Measurements from ENCODE around the gene SLC43A1.

SLC43A1 gene

DNA sequence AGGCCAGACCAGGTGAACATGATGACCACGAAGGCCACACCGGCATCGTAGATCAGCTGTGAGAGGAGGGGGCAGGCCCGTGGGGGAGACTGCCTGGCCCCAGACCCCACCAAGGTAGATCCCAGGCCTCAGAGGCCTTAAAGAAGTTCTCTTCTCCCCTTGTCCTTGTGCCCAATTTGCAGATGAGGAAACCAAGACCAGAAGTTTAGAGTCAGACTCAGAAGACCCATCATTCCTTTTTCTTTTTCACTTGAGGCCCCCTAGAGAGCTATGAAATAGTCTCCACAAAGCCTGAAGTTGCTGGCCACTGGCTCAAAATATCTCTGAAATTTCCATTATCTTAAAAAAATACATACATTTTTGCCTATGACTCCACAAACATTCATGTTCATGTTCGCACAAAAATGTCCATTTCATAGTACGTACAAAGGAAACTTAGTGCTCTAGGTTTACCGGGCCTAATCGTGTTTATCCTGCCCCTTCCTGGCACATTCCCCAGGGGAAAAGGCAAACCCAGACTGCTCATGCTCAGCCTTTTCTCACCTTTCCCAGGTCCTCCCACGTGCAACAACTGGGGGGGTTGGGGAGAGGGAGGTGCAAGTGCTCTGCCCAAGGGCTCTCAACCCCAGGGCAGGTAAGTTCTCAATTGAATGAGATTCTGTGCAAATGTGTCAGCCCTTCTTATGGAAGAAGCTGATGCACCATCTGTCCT, 19.2 kb downstream of the SLC43A1 start:
- Mint-ChIP-seq H3K27me3 (no peaks in the 10 kb centered on the region), H3K4me1 (ENCODE audit: low read depth) (peaks cover 14% of the 10 kb centered on the region), H3K36me3 (peaks cover 7% of the 10 kb centered on the region), H3K9me3 (ENCODE audit: low read depth) (no peaks in the 10 kb centered on the region), H3K4me3 (no peak overlapping the region), H3K27ac (no peak overlapping the region)

DNA sequence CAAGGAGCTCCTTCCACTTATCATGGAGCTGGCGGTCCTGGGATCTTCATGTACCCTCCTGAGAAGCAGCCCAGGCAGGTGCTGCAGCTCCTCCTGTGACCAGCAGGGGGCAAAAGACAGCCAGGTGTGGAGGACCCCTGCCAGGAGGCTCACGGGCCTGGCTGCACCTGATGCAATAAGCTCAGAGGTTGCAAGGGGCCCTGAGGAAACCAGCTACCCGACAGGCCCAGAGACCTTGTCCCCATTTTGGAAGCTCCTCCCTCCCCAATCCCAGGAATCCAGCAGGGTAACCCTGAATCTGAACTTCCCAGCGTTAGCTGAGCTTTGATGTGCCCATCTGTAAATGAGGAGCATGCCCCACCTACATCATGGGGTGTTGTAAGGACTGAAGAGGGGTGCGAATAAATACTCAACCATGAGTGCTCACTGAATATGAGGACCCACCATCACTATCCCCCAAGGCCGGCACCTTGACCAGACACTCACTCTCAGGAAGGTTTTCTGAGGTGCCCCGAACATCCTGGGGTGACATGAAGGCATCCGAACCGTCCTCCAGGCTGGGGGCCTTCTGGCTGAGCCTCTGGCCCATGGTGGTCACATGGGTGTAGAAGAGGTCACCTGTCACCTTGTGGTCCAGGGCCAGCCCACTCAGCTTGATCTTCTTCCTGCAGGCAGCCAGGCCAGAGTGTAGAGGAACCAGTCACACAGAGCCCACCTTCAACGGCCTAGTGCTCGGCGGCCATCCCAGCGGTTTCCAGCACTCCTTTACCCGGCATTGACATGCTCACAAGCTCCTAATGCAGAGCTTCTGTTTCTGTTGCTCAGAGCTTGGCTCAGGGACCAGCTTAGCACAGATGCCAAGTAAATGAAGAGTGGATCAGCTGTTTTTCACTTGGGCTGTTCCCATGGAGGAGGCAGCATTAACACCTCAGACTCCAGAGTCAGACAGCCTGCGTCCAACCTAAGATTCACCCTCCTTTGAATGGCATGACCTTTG, 21.7 kb downstream of the SLC43A1 start:
- H3K9me3 Mint-ChIP-seq (ENCODE audit: low read depth) = no peaks in the 10 kb centered on the region
- peaks cover 8% of the 10 kb centered on the region for H3K4me1 Mint-ChIP-seq (ENCODE audit: low read depth)
- H3K27me3 Mint-ChIP-seq = peaks cover under 1% of the 10 kb centered on the region
- peaks cover 13% of the 10 kb centered on the region for H3K36me3 Mint-ChIP-seq
- H3K4me3 Mint-ChIP-seq = no peak overlapping the region
- H3K27ac Mint-ChIP-seq = peak overlapping the region; percentile 88

DNA sequence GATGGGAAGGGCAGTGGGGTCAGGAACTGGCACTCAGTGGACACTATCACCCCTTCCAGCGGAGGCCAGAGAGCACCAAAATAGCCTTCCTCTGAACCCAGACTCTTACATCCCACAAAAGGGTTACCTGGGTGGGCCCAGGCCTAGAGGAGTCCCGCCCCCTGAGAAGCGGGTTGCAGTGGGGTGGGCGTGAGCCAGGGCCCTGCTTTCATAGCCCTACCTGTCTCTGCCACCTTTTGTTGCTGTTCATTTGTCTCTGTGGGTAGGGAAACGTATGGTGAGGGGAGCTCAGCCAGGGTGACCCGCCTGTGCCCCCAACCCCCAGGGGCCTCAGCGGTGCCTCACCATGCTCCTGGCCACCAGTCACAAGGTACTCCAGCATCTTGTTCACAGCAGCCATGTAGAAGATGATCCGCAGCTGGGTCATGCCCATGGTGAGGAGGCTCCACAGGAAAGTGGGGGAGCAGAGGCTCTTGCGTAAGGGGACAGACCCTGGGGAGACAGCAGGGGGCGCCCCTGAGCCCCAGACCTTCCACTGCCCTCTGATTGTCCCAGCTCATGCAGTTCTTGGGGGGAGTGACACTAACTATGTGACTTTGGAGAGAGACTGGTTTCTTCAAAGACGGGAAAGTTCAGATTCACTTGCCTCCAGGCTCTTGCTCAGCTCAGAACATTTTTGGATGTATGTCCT, 24.0 kb downstream of the SLC43A1 start:
- Mint-ChIP-seq H3K27me3 (peaks cover 6% of the 10 kb centered on the region), H3K36me3 (peaks cover 26% of the 10 kb centered on the region), H3K27ac (no peak overlapping the region), H3K9me3 (ENCODE audit: low read depth) (no peaks in the 10 kb centered on the region), H3K4me3 (no peak overlapping the region), H3K4me1 (ENCODE audit: low read depth) (peaks cover 8% of the 10 kb centered on the region)

GRCh38 chr11:57490456-57491248, 24.9 kb downstream of the SLC43A1 start:
- H3K4me1 Mint-ChIP-seq (ENCODE audit: low read depth) = peaks cover 8% of the 10 kb centered on the region
- H3K27ac Mint-ChIP-seq = no peak overlapping the region

DNA sequence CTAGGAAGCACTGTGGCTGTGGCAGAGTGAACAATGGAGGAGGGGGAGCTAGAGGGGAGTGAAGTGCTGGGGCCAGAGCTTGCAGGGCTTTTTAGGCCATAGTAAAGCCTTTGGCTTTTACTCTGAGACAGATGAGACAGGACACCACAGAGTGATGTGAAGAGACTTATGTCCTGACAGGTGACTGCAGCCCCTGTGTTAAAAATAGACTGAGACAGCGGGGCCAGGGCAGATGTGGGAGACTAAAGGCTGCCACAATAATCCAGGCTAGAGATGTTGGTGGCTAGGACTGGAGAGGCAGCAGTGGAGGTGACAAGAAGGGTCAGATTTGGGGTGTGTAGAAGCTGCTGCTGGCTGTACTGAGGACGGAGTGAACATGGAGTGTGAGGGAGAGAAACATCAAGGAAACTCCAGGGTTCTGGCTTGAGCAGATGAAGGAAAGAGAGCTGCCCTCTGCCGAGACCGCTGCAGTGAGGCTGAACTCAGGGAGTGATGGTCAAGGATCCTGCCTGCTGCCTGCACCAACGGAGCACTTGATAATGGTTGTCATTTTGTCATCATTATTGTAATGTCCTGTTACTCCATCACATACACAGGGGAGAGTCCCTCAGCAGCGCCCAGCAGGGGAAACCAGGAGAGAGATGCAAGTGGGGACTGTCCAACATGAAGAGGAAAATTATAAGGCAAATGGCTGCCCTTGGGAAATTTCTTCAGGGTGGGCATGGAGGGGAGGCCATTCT, 27.4 kb downstream of the SLC43A1 start:
- Mint-ChIP-seq H3K4me3 (no peak overlapping the region), H3K9me3 (ENCODE audit: low read depth) (no peaks in the 10 kb centered on the region), H3K27ac (no peak overlapping the region), H3K27me3 (peaks cover 6% of the 10 kb centered on the region), H3K4me1 (ENCODE audit: low read depth) (peaks cover 3% of the 10 kb centered on the region), H3K36me3 (peaks cover 34% of the 10 kb centered on the region)

More at GRCh38 chr11:57490456-57491248, 24.9 kb downstream of the SLC43A1 start:
- Mint-ChIP-seq H3K4me3 (no peak overlapping the region), H3K36me3 (peaks cover 28% of the 10 kb centered on the region), H3K27me3 (peaks cover 6% of the 10 kb centered on the region), H3K9me3 (ENCODE audit: low read depth) (no peaks in the 10 kb centered on the region)

DNA sequence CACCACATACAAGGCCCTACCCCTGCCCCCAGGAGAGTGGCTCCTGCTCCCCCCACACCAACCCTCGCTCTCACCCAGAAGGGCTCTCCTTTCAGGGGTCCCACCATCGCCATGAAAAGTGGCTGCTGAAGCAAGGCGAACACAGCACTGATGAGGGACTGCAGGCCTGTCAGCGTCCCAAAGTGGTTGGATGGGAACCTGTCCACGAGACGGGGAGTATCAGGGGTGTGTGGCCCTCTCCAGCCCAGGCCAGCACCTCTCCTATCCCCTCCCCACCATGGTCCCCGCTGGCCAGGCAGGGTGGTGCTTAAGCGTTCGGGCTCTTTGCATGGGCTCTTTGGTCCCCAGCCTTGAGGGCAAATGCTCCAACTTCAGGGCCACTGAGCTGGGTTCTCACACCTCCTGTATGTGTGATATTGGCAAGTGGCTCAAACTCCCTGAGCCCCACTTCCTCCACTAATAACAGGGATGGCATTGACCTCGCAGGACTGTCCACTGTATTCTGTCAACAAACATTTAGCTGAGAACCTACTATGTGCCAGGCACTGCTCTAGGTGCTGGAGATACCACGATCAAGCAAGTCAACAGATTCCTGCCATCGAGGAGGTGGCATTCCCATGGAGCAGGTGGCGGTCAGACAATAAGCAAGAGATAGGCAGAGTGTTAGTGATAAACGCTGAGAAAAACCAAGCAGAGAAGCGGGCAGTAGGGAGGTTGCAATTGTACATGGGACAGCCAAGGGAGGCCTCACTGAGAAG, 28.3 kb downstream of the SLC43A1 start:
- no peak overlapping the region for H3K27ac Mint-ChIP-seq
- H3K27me3 Mint-ChIP-seq = peaks cover 6% of the 10 kb centered on the region
- H3K4me1 Mint-ChIP-seq (ENCODE audit: low read depth) = peaks cover 3% of the 10 kb centered on the region
- peaks cover 34% of the 10 kb centered on the region for H3K36me3 Mint-ChIP-seq
- H3K4me3 Mint-ChIP-seq = no peak overlapping the region
- no peaks in the 10 kb centered on the region for H3K9me3 Mint-ChIP-seq (ENCODE audit: low read depth)

DNA sequence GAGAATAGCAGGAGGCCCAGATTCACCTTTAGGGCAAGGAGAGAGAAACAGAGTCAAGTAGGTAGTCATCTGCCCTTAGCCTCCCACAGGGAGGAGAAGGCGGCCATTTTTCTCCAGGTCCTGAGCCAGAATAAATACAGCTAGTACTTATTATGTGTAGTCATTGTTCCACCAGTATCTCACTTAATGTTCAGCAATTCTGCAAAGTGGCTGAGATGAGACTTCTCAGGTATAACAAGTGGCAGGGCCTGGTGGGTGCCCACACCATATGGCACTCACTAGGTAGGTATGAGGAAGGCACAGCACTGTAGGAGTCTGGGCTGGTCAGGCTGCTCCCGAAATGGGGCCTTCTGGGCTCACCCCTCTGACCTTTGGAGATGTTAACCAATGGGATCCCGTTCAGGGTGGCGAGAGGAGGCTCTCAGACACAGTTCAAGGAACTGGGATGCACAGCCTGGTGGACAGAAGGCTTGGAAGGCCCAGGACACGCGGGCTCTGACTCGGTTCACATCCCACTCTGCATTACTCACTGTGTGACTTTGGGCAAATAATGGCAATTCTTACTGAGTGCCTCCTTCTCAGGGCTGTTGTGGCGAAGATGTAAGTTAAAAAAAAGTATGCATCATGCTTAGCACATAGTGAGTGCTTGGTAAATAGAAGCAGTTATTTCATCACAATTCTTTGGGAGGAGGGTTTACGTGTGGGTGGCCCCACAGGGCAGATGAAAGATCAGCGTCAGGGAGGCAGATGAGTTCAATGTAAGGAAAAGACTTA, 30.1 kb downstream of the SLC43A1 start:
- peaks cover 6% of the 10 kb centered on the region for H3K27me3 Mint-ChIP-seq
- peaks cover 30% of the 10 kb centered on the region for H3K36me3 Mint-ChIP-seq
- H3K4me1 Mint-ChIP-seq (ENCODE audit: low read depth) = peaks cover 6% of the 10 kb centered on the region
- H3K27ac Mint-ChIP-seq = no peak overlapping the region
- no peak overlapping the region for H3K4me3 Mint-ChIP-seq
- H3K9me3 Mint-ChIP-seq (ENCODE audit: low read depth) = no peaks in the 10 kb centered on the region

GRCh38 chr11:57484141-57484710, 31.3 kb downstream of the SLC43A1 start:
- H3K27ac Mint-ChIP-seq = no peak overlapping the region
- H3K27me3 Mint-ChIP-seq = peaks cover 6% of the 10 kb centered on the region
- no peak overlapping the region for H3K4me3 Mint-ChIP-seq
- peaks cover 10% of the 10 kb centered on the region for H3K4me1 Mint-ChIP-seq (ENCODE audit: low read depth)
- H3K36me3 Mint-ChIP-seq = peaks cover 25% of the 10 kb centered on the region
- no peaks in the 10 kb centered on the region for H3K9me3 Mint-ChIP-seq (ENCODE audit: low read depth)

DNA sequence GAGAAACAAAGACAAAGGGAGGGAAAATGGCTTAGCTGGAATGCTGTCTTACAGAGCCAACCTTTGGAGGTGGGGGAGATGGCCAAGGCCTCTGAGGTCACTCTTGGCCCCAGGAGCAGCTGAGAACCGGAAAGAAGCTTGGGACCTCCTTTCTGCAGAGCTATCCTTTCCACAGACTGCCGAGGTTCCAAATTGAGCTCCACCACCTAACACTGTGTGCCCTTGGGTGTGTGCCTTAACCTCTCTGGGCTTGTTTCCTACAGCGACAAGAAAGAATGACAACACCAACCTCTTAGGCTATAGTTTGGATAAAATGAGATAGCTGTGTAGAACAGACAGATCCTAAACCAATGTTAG, 32.0 kb downstream of the SLC43A1 start:
- Mint-ChIP-seq H3K9me3 (ENCODE audit: low read depth) (no peaks in the 10 kb centered on the region), H3K27ac (no peak overlapping the region), H3K4me1 (ENCODE audit: low read depth) (peaks cover 10% of the 10 kb centered on the region), H3K36me3 (peaks cover 19% of the 10 kb centered on the region), H3K4me3 (peak overlapping the region; percentile 27), H3K27me3 (peaks cover 4% of the 10 kb centered on the region)

- Mint-ChIP-seq H3K36me3 (peaks cover 15% of the 10 kb centered on the region), H3K4me3 (peak overlapping the region; percentile 27), H3K4me1 (ENCODE audit: low read depth) (peaks cover 10% of the 10 kb centered on the region), H3K27me3 (peaks cover 4% of the 10 kb centered on the region), H3K27ac (no peak overlapping the region), H3K9me3 (ENCODE audit: low read depth) (no peaks in the 10 kb centered on the region)
Measured at GRCh38 chr11:57482782-57483561, 32.5 kb downstream of the SLC43A1 start.

DNA sequence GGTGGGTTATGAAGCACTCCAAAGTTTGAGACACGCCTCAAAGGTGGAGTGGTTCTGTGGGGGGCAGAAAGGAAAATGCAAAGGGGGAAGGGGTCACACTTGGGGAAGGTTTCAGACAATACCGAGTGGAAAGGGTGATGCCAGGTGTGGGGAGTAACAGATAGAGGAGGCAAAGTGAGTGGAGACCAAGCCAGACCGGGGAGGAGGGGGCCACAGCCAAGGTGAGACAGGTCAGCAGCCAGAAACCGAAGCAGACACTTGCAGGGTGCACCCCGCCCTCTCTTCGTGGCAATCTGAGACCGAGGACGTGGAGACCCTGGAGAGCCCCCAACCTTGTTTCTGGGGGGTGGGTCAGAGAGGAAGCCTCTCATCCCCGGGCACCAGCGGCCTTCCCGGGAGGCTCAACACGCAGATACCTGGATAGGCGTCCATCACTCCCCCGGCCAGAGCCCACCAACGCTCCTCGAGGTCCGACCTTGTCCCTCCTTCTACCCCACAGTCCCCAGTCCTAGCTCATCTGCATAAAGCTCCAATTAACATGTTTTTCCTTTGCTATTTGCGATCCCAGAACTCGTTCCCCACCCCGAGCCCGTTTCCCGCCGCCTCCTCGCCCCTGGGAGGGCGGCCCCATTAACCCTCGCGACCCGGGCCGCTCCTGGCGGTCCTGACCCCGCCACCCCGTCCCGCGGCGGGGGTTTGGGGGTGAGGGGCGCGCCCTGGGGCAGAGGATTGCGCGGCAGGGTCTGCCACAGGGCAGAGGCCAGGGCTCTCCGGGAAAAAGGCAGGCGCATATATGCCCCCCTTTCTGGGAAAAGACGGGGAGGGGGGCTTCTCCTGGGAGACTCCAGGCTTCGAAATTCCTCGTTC, 33.4 kb downstream of the SLC43A1 start:
- Mint-ChIP-seq H3K27ac (no peak overlapping the region), H3K4me1 (ENCODE audit: low read depth) (peaks cover 10% of the 10 kb centered on the region), H3K9me3 (ENCODE audit: low read depth) (no peaks in the 10 kb centered on the region), H3K36me3 (peaks cover 7% of the 10 kb centered on the region), H3K4me3 (no peak overlapping the region), H3K27me3 (no peaks in the 10 kb centered on the region)

Measured in activated naive CD8-positive, alpha-beta T cell (primary cell).